Neural progenitor cell (in vitro differentiated cells): ENCODE results near the gene CFAP54. TPM values are rescaled to one million over a fixed set of nuclear protein-coding genes. Genes with fewer than 3 reads are reported as not detected.

Experiments
- DNase-seq: peaks from one replicate; pipeline ENCODE4 v3.0.0-alpha.2; 2016; ENCODE audit warnings: low spot score
- H2AFZ ChIP-seq: fragments of 200-600 bp; sonication (generic); replicated peaks from 2 replicates; pipeline ENCODE4 v1.6.1; 2016; ENCODE audit warnings: antibody characterized with exemption
- H3F3A ChIP-seq: fragments of 200-600 bp; sonication (generic); 2 replicates; pipeline ENCODE4 v1.6.1; 2016; ENCODE audit warnings: antibody characterized with exemption, low read depth
- H3K27ac ChIP-seq: fragments of 200-600 bp; sonication (generic); 2 replicates; pipeline ENCODE4 v1.5.1; 2016; ENCODE audit warnings: mild to moderate bottlenecking
- H3K27me3 ChIP-seq: fragments of 200-600 bp; sonication (generic); 2 replicates; pipeline ENCODE4 v1.6.1; 2016; ENCODE audit warnings: mild to moderate bottlenecking, moderate library complexity
- H3K36me3 ChIP-seq: fragments of 200-600 bp; sonication (generic); 2 replicates; pipeline ENCODE4 v1.5.1; 2016
- H3K4me1 ChIP-seq: fragments of 200-600 bp; sonication (generic); 2 replicates; pipeline ENCODE4 v1.6.1; 2016; ENCODE audit warnings: mixed run types
- H3K4me2 ChIP-seq: fragments of 200-600 bp; sonication (generic); 2 replicates; pipeline ENCODE4 v1.6.1; 2016
- H3K4me3 ChIP-seq: fragments of 200-600 bp; sonication (generic); 2 replicates; pipeline ENCODE4 v1.5.1; 2016
- H3K79me2 ChIP-seq: fragments of 200-600 bp; sonication (generic); 2 replicates; pipeline ENCODE4 v1.6.1; 2016; ENCODE audit warnings: low read depth
- H3K9ac ChIP-seq: fragments of 200-600 bp; sonication (generic); 2 replicates; pipeline ENCODE4 v1.6.1; 2016
- H3K9me3 ChIP-seq: fragments of 200-600 bp; sonication (generic); 2 replicates; pipeline ENCODE4 v1.5.1; 2016; ENCODE audit warnings: low read depth
- H4K20me1 ChIP-seq: fragments of 200-600 bp; sonication (generic); 2 replicates; pipeline ENCODE4 v1.6.1; 2016; ENCODE audit warnings: low read depth
- H3K27ac Mint-ChIP-seq: 3 replicates; pipeline ENCODE4 v1.8.0; 2021; ENCODE audit warnings: mixed read lengths
- H3K27me3 Mint-ChIP-seq: 2 replicates; pipeline ENCODE4 v1.8.0; 2022; ENCODE audit warnings: low read depth, mild to moderate bottlenecking, inconsistent platforms, moderate library complexity, mixed read lengths; ENCODE audit not compliant: insufficient read depth
- H3K36me3 Mint-ChIP-seq: 3 replicates; pipeline ENCODE4 v1.8.0; 2021; ENCODE audit warnings: mixed read lengths
- H3K4me1 Mint-ChIP-seq: 3 replicates; pipeline ENCODE4 v1.8.0; 2021; ENCODE audit warnings: mixed read lengths
- H3K4me3 Mint-ChIP-seq: 3 replicates; pipeline ENCODE4 v1.8.0; 2021; ENCODE audit warnings: mild to moderate bottlenecking, moderate library complexity, mixed read lengths
- H3K9me3 Mint-ChIP-seq: 3 replicates; pipeline ENCODE4 v1.8.0; 2020; ENCODE audit warnings: mixed read lengths
- CTCF ChIP-seq: fragments of 200-600 bp; sonication (generic); IDR thresholded peaks from 2 replicates; pipeline ENCODE4 v1.5.1; 2017; ENCODE audit warnings: antibody characterized with exemption, mild to moderate bottlenecking
- EZH2 ChIP-seq: fragments of 200-600 bp; sonication (generic); IDR thresholded peaks from 2 replicates; pipeline ENCODE4 v1.6.1; 2017; ENCODE audit warnings: antibody characterized with exemption, mild to moderate bottlenecking, moderate library complexity
- EZH2phosphoT487 ChIP-seq: fragments of 200-600 bp; sonication (generic); IDR thresholded peaks from 2 replicates; pipeline ENCODE4 v1.6.1; 2017; ENCODE audit warnings: antibody characterized with exemption
- total RNA-seq: library from RNA; depleted of rRNA; stranded (reverse); fragments of >200 nt; gene quantifications from 2 replicates; pipeline ENCODE4 v1.2.3, GENCODE V29; 2015; ENCODE audit warnings: low replicate concordance

The CFAP54 gene
- total RNA-seq, 1 donor from 2014 or later = 4.2 TPM

GRCh38 chr12:96452261-96452922, 37.0 kb upstream of the CFAP54 start:
- Histone ChIP-seq H3K79me2 (no peaks in the 10 kb centered on the region), H3K4me1 (no peaks in the 10 kb centered on the region), H3K9me3 (no peaks in the 10 kb centered on the region), H3K9ac (no peak overlapping the region), H2AFZ (no peak overlapping the region), H3K4me2 (no peak overlapping the region), H3K27me3 (no peaks in the 10 kb centered on the region), H3K27ac (no peak overlapping the region), H3K36me3 (no peaks in the 10 kb centered on the region), H4K20me1 (no peaks in the 10 kb centered on the region), H3K4me3 (no peak overlapping the region), H3F3A (no peaks in the 10 kb centered on the region)
- H3K36me3 Mint-ChIP-seq = no peaks in the 10 kb centered on the region
- no peaks in the 10 kb centered on the region for H3K4me1 Mint-ChIP-seq
- no peak overlapping the region for H3K4me3 Mint-ChIP-seq
- H3K27me3 Mint-ChIP-seq = peaks cover 2% of the 10 kb centered on the region
- H3K9me3 Mint-ChIP-seq = peaks cover 5% of the 10 kb centered on the region
- TF ChIP-seq CTCF (no peak), EZH2 (no peak), EZH2phosphoT487 (no peak)
- H3K27ac Mint-ChIP-seq = no peak overlapping the region
- DNase-seq = no peak

GRCh38 chr12:96454396-96454795, 35.0 kb upstream of the CFAP54 start:
- no peak overlapping the region for H3K4me2 ChIP-seq
- no peaks in the 10 kb centered on the region for H3K4me1 ChIP-seq
- DNase-seq = no peak
- H3K36me3 ChIP-seq = no peaks in the 10 kb centered on the region
- H3K9ac ChIP-seq = no peak overlapping the region
- H3K9me3 ChIP-seq = no peaks in the 10 kb centered on the region
- peaks cover 5% of the 10 kb centered on the region for H3K9me3 Mint-ChIP-seq
- H3K4me3 ChIP-seq = no peak overlapping the region
- H3K27ac Mint-ChIP-seq = no peak overlapping the region
- H3F3A ChIP-seq = no peaks in the 10 kb centered on the region
- H3K79me2 ChIP-seq = no peaks in the 10 kb centered on the region
- no peaks in the 10 kb centered on the region for H3K27me3 ChIP-seq
- H2AFZ ChIP-seq = no peak overlapping the region
- H3K36me3 Mint-ChIP-seq = no peaks in the 10 kb centered on the region
- no peaks in the 10 kb centered on the region for H3K4me1 Mint-ChIP-seq
- TF ChIP-seq EZH2phosphoT487 (no peak), CTCF (no peak), EZH2 (no peak)
- no peak overlapping the region for H3K27ac ChIP-seq
- no peak overlapping the region for H3K4me3 Mint-ChIP-seq
- peaks cover 4% of the 10 kb centered on the region for H3K27me3 Mint-ChIP-seq
- H4K20me1 ChIP-seq = no peaks in the 10 kb centered on the region

GRCh38 chr12:96456265-96456974, 33.0 kb upstream of the CFAP54 start:
- no peak overlapping the region for H3K4me3 Mint-ChIP-seq
- H3K4me2 ChIP-seq = no peak overlapping the region
- H3K4me3 ChIP-seq = no peak overlapping the region
- no peak overlapping the region for H3K27ac ChIP-seq
- H4K20me1 ChIP-seq = no peaks in the 10 kb centered on the region
- H3K9me3 ChIP-seq = no peaks in the 10 kb centered on the region
- TF ChIP-seq CTCF (no peak), EZH2phosphoT487 (no peak), EZH2 (no peak)
- DNase-seq = no peak
- no peaks in the 10 kb centered on the region for H3K36me3 Mint-ChIP-seq
- no peaks in the 10 kb centered on the region for H3K27me3 ChIP-seq
- peaks cover 2% of the 10 kb centered on the region for H3K27me3 Mint-ChIP-seq
- H3K27ac Mint-ChIP-seq = no peak overlapping the region
- H3K36me3 ChIP-seq = no peaks in the 10 kb centered on the region
- H3K9ac ChIP-seq = no peak overlapping the region
- H3K79me2 ChIP-seq = no peaks in the 10 kb centered on the region
- H3K9me3 Mint-ChIP-seq = peaks cover 5% of the 10 kb centered on the region
- no peak overlapping the region for H2AFZ ChIP-seq
- H3K4me1 ChIP-seq = no peaks in the 10 kb centered on the region
- no peaks in the 10 kb centered on the region for H3K4me1 Mint-ChIP-seq
- H3F3A ChIP-seq = no peaks in the 10 kb centered on the region
